Stimulated activated memory B cell treated with anti-CD40 and anti-IgM and Interleukin-4, amounts not matched to agents 10 μg/mL and 1 μg/mL and 100 μg/mL, for 72 hours (primary cell): ENCODE results near the gene ADAMTSL2.

Source experiments
- ATAC-seq: fragments of 150-1000 bp; cut with Tn5 transposase; 2 replicates; pipeline ENCODE4 v1.10.0; 2021
- H3K27ac Mint-ChIP-seq: one replicate; pipeline ENCODE4 v1.8.0; 2022; ENCODE audit warnings: mild to moderate bottlenecking, mixed read lengths
- H3K27me3 Mint-ChIP-seq: one replicate; pipeline ENCODE4 v1.8.0; 2022; ENCODE audit warnings: mixed read lengths
- H3K36me3 Mint-ChIP-seq: one replicate; pipeline ENCODE4 v1.8.0; 2022; ENCODE audit warnings: mixed read lengths
- H3K4me1 Mint-ChIP-seq: one replicate; pipeline ENCODE4 v1.8.0; 2022; ENCODE audit warnings: mixed read lengths
- H3K4me3 Mint-ChIP-seq: one replicate; pipeline ENCODE4 v1.8.0; 2022; ENCODE audit warnings: mild to moderate bottlenecking, moderate library complexity, mixed read lengths
- H3K9me3 Mint-ChIP-seq: one replicate; pipeline ENCODE4 v1.8.0; 2022; ENCODE audit warnings: mixed read lengths

ADAMTSL2 gene

DNA sequence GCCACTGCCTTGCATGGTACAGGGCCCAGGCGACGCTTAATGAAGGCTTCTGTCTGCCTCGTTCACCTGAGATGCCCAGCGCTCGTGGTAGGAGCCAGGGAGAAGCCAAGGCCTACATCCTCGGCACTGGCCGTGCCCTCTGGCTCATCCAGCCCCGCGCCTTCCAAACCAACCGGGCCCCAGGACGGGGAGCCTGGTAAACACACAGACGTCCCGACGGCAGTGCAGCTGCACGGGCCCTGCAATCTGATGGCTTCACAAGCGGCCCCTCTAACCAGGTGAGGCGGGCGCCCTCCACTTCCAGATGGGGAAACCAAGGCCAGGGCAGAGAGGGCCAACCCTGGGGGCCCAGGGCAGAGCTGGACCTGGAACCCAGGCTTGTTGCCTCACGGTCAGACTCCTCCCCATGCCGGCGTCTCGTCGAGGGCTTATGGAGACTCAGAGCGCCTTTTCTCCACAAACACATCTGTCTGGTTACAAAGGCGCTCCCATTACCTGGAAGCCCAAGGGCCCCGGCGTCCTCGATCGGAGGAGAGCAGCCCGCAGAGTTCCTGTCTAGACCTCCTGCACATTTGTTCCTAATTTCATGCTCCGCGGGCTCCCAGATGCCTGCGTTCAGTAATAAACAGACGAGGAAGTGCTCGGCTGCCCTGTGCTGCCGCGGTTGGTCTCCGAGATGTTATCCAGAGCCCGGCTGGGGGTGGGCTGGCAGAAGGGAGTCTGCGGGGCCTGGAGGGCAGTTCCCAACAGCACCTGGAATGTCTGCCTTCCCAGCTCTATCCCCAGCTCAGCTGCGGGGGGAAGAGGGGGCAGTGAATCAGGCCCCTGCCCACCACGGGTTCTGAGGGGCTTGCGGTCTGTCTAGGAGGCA, 51.2 kb downstream of the ADAMTSL2 start:
- ATAC-seq: no peak
- Mint-ChIP-seq H3K4me1 (peaks cover 24% of the 10 kb centered on the region), H3K27me3 (peaks cover 67% of the 10 kb centered on the region), H3K4me3 (no peak overlapping the region), H3K27ac (no peak overlapping the region), H3K36me3 (no peaks in the 10 kb centered on the region), H3K9me3 (peaks cover 4% of the 10 kb centered on the region)

GRCh38 chr9:133587051-133587450, 52.5 kb downstream of the ADAMTSL2 start:
- ATAC-seq: no peak
- H3K4me1 Mint-ChIP-seq: peaks cover 24% of the 10 kb centered on the region
- H3K9me3 Mint-ChIP-seq: peaks cover 4% of the 10 kb centered on the region
- no peaks in the 10 kb centered on the region for H3K36me3 Mint-ChIP-seq
- H3K4me3 Mint-ChIP-seq: no peak overlapping the region
- H3K27me3 Mint-ChIP-seq: peaks cover 65% of the 10 kb centered on the region
- H3K27ac Mint-ChIP-seq: no peak overlapping the region

DNA sequence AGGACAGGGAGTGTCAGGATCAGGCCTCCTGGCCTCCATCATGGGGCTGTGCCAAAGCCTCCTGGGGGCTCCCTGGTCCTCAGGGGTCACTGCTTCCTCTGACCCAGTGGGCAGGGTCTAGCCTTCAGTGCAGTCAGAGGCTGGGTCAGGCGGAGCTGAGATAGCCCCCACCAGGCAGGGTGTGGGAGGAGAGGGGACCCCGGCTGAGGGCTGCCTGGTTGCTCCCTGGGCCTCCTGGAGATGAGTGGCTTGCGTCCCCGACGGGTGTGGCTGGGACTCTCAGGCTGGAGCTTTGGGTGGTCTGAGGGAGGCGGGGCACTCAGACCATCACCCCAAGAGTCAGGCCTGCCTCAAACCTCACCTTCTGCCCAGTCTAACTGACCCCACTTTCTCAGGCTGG, 53.0 kb downstream of the ADAMTSL2 start:
- ATAC-seq: no peak
- H3K27ac Mint-ChIP-seq: no peak overlapping the region
- peaks cover 4% of the 10 kb centered on the region for H3K9me3 Mint-ChIP-seq
- H3K4me3 Mint-ChIP-seq: no peak overlapping the region
- H3K4me1 Mint-ChIP-seq: peaks cover 24% of the 10 kb centered on the region
- H3K36me3 Mint-ChIP-seq: no peaks in the 10 kb centered on the region
- peaks cover 64% of the 10 kb centered on the region for H3K27me3 Mint-ChIP-seq

DNA sequence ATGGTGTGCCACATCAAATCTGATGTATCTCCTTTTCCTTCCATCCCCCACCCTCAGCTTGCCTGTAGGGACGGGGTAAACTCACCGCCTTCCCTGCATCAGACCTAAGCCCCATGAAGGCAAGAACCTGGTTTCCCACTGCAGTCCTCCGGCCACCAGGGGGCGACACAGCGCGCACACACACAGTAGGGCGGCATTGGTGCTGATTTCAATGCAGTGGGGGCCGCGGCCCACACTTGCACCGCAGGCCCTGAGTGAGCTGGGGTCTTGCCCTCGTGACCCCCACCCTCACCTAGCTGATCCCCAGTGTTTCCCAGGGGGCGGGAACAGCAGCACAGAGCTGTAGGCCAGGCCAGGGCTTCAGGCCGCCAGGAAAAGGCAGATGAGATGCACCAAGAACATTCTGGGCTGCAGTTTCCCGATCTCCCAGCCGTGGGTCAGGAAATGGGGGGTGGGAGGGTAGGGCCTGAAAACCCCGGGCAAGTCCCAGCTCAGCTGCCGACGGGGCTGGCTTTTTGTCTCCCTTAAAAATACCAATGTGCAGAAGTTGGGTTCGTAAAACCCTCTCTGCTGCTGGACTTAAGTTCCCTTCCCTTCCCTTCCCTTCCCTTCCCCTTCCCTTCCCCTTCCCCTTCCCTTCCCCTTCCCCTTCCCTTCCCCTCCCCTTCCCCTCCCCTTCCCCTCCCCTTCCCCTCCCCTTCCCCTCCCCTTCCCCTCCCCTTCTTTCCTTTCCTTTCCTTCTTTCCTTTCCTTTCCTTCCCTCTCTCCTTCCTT, 55.1 kb downstream of the ADAMTSL2 start:
- H3K36me3 Mint-ChIP-seq: no peaks in the 10 kb centered on the region
- peaks cover 4% of the 10 kb centered on the region for H3K9me3 Mint-ChIP-seq
- H3K27ac Mint-ChIP-seq: no peak overlapping the region
- H3K4me3 Mint-ChIP-seq: no peak overlapping the region
- H3K4me1 Mint-ChIP-seq: peaks cover 16% of the 10 kb centered on the region
- no peak for ATAC-seq
- H3K27me3 Mint-ChIP-seq: peaks cover 61% of the 10 kb centered on the region

DNA sequence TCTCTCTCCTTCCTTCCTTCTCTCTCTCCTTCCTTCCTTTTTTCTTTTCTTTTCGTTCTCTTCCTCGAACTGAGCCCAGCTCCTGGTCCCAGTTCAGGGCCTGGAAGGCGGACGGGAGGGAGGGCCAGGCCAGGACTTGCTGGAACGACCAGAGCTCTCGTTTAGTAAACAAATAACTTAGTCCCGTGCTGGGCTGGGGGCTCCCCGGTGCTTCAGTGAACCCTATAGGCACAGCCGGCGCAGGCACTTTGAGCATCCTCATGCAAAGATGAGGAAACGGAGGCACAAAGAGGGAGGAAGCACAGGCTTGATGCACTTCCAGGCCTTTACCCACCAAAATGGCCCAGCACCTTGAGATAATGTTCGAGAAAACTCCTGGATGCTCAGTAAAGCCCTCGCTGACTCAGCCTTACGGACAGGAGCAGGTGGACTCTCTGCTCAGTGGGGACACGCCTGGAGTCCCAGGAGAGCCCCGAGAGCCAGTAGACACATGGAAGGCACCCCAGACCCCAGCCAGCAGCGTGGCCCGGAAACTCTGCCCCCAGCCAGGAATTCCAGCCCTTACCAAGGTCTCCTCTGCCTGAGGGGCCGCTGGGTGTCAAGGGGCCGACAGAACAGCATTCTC, 55.8 kb downstream of the ADAMTSL2 start:
- Mint-ChIP-seq H3K4me1 (peaks cover 9% of the 10 kb centered on the region), H3K27me3 (peaks cover 59% of the 10 kb centered on the region), H3K4me3 (no peak overlapping the region), H3K36me3 (no peaks in the 10 kb centered on the region), H3K27ac (no peak overlapping the region), H3K9me3 (peaks cover 4% of the 10 kb centered on the region)
- ATAC-seq: no peak

DNA sequence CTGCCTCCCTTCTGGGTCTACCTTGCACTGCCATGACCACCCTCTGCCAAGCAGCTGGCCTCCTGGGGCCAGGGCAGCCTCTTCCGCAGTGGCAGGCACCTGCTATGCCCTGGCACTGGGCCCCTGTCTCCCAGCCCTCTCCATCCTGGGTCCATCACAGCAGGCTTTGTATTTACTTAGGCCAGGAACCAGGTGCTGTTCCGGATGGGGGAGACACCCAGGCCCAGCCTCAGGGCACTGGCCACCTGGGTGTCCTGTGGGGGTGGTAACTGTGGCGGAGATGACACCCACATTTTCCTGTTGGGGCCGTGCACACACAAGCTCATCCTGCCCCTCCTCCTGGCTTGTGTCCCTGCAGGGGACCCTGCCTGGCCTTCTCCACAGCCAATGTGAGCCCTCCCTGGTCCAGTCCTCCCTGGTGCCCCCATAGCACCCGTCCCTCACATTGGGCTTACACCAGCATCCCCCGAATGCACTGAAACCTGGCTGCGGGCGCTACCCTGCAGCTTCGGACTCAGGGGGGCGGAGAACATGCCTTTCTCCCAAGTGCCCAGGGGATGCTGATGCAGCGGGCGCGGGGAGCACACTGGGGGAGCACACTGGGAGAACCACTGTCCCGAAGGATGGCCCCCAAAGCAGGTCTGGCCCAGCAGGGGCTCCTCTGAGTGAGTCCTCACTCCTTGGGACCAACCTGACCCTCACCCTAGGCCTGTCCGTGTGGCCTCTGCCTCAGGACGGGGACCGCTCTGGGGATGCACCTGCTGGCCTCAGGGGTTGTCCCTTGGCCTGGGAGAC, 56.8 kb downstream of the ADAMTSL2 start:
- no peak for ATAC-seq
- Mint-ChIP-seq H3K27me3 (peaks cover 57% of the 10 kb centered on the region), H3K4me3 (no peak overlapping the region), H3K4me1 (no peaks in the 10 kb centered on the region), H3K27ac (no peak overlapping the region), H3K36me3 (no peaks in the 10 kb centered on the region), H3K9me3 (peaks cover 4% of the 10 kb centered on the region)

DNA sequence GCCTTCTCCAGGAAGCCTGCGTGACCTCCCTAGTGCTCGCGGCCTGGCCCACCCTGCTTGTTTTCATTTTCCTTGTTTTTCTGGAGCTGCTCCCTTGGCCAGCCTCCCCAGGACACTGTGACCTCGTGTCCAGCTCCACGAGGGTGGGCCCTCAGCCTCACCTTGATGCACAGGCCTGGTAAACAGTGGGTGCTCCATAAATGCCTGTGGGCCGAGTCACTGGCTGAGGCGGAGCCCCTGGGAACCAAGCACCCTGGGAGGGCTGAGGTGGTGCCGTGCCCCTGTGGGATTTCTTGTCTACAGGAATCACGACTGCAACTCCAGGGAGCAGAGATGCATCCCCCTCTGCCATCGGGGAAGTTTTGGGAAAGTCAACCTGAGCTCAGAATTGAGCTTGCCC, 57.5 kb downstream of the ADAMTSL2 start:
- H3K27me3 Mint-ChIP-seq: peaks cover 50% of the 10 kb centered on the region
- H3K4me3 Mint-ChIP-seq: no peak overlapping the region
- no peak overlapping the region for H3K27ac Mint-ChIP-seq
- H3K36me3 Mint-ChIP-seq: peaks cover 1% of the 10 kb centered on the region
- ATAC-seq: no peak
- H3K4me1 Mint-ChIP-seq: no peaks in the 10 kb centered on the region
- H3K9me3 Mint-ChIP-seq: peaks cover 6% of the 10 kb centered on the region

DNA sequence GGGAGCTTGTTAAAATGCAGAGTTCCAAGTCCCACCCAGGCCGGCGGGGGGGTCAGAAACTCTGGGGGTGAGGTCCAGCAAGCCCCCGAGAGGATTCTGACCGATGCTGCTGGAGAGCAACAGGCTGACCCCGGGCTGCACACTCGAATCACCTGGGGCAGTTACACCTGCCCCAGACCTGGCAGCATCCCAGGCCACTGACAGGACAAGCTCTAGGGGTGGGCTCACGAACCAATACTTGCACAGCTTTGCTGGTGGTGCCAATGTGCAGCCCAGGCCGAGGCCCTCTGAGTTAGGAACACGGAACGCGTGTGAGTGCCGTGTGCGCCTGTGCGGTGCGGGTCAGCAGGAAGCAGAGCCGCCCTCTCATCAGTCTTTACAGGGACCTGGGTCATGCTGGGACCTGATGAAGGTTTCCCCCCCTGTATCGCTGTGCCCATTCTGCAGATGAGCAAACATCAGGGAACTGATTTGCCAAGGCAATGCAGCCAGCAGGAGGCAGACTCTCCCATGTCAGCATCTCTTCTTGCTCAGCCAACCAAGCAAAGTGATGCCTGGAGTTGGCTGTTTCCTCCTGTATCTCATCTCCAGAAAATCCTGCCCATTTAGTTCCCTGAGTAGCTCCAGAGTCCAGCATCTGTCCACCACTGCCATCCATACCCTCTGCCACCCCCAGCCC, 58.4 kb downstream of the ADAMTSL2 start:
- Mint-ChIP-seq H3K36me3 (peaks cover 6% of the 10 kb centered on the region), H3K27ac (no peak overlapping the region), H3K27me3 (peaks cover 46% of the 10 kb centered on the region), H3K4me3 (no peak overlapping the region), H3K4me1 (no peaks in the 10 kb centered on the region), H3K9me3 (peaks cover 13% of the 10 kb centered on the region)
- ATAC-seq: no peak

GRCh38 chr9:133593587-133594253, 59.2 kb downstream of the ADAMTSL2 start:
- H3K36me3 Mint-ChIP-seq: peaks cover 6% of the 10 kb centered on the region
- ATAC-seq: no peak
- H3K9me3 Mint-ChIP-seq: peaks cover 13% of the 10 kb centered on the region
- no peak overlapping the region for H3K27ac Mint-ChIP-seq
- no peak overlapping the region for H3K4me3 Mint-ChIP-seq
- no peaks in the 10 kb centered on the region for H3K4me1 Mint-ChIP-seq
- H3K27me3 Mint-ChIP-seq: peaks cover 46% of the 10 kb centered on the region

GRCh38 chr9:133594310-133594709, 59.8 kb downstream of the ADAMTSL2 start:
- Mint-ChIP-seq H3K27me3 (peaks cover 46% of the 10 kb centered on the region), H3K4me3 (no peak overlapping the region), H3K36me3 (peaks cover 6% of the 10 kb centered on the region), H3K4me1 (no peaks in the 10 kb centered on the region), H3K27ac (no peak overlapping the region), H3K9me3 (peaks cover 13% of the 10 kb centered on the region)
- no peak for ATAC-seq

DNA sequence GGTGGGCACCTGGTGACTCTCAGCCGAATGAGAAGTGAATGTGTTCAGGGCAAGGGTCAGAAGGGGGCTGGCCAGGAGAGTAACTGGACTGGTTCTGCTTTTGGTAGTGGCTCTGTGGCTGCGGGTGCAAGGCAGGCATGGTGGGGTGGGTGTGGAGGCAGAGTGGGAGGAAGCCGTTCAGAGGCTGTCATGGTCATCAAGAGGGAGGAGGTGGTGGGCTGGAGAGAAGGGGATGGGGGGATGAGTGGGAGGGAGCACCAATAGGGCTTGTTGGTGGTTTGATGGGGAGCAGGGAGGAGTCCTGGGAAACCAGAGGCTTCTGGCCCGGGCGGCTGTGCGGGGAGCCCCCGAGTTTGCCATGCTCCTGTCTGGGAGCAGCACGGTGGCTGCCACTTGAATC, 61.4 kb downstream of the ADAMTSL2 start:
- no peak for ATAC-seq
- Mint-ChIP-seq H3K36me3 (peaks cover 6% of the 10 kb centered on the region), H3K4me3 (no peak overlapping the region), H3K27me3 (peaks cover 46% of the 10 kb centered on the region), H3K27ac (no peak overlapping the region), H3K9me3 (peaks cover 13% of the 10 kb centered on the region), H3K4me1 (no peaks in the 10 kb centered on the region)

DNA sequence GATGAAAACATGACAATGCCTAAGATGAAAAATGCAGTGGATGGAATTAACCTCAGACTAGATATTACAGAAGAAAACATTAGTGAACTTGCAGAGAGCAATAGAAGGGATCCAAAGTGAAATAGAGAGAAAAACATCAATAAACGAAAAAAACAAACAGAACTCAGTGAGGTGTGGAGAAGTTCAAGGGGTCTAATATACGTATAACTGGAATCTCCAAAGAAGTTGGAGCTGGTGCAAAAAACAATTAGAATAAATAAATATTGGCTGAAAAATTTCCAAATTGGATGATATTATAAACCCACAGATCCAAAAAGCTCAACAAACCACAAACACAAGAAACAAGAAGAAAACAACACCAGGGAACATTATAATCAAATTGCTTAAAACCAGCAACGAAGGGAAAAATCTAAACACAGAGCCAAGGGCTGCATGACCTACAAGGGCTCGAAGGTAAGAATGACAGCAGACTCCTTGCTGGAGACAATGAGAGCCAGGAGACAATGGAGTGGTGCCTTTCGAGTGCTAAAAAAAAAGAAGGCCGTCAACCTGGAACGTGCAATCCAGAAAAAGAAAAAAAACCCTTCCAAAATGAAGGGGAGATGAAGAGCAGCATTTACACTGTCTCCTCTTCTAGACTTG, 62.9 kb downstream of the ADAMTSL2 start:
- Mint-ChIP-seq H3K27ac (no peak overlapping the region), H3K4me1 (no peaks in the 10 kb centered on the region), H3K9me3 (peaks cover 13% of the 10 kb centered on the region), H3K4me3 (no peak overlapping the region), H3K36me3 (peaks cover 6% of the 10 kb centered on the region), H3K27me3 (peaks cover 44% of the 10 kb centered on the region)
- no peak for ATAC-seq

GRCh38 chr9:133598978-133599377, 64.5 kb downstream of the ADAMTSL2 start:
- H3K4me1 Mint-ChIP-seq: no peaks in the 10 kb centered on the region
- peaks cover 13% of the 10 kb centered on the region for H3K9me3 Mint-ChIP-seq
- no peak overlapping the region for H3K27ac Mint-ChIP-seq
- no peak overlapping the region for H3K4me3 Mint-ChIP-seq
- no peak for ATAC-seq
- H3K27me3 Mint-ChIP-seq: peaks cover 38% of the 10 kb centered on the region
- H3K36me3 Mint-ChIP-seq: peaks cover 6% of the 10 kb centered on the region
